IMR-90 (cell line): ENCODE results near the gene RFTN1. TPM values are rescaled to one million over a fixed set of nuclear protein-coding genes. Genes with fewer than 3 reads are reported as not detected.

ENCODE experiments used
- ATAC-seq: fragments of 200-7000 bp; cut with Tn5 transposase; 2 replicates; pipeline ENCODE4 v1.9.1; 2020; ENCODE audit warnings: low read depth, mild to moderate bottlenecking, moderate library complexity
- BruUV-seq: library from RNA; stranded (reverse); fragments of 400-500 nt; replicated peaks from 2 replicates; lab custom pipeline; 2021; lab: Mats Ljungman, UMichigan
- CTCF ChIA-PET: fragments of 300-600 bp; formaldehyde crosslinking; extraction: SDS; loops from one replicate; lab custom pipeline; 2021; ENCODE audit warnings: antibody characterized with exemption; lab: Yijun Ruan, JAX
- POLR2A ChIA-PET: fragments of 300-600 bp; sonication (Branson Sonifier 250); formaldehyde crosslinking; loops from one replicate; lab custom pipeline; 2022; ENCODE audit warnings: antibody characterized with exemption; ENCODE audit not compliant: unreplicated experiment; lab: Charles Lee
- DNase-seq: peaks from one replicate; pipeline ENCODE4 v3.0.0; 2013
- H2AFZ ChIP-seq: replicated peaks from 2 replicates; pipeline ENCODE3; 2013; ENCODE audit warnings: low read length, mild to moderate bottlenecking; ENCODE audit not compliant: poor library complexity
- H2AK5ac ChIP-seq: 2 replicates; pipeline ENCODE4 v1.6.1; 2013; ENCODE audit warnings: low read depth, low read length, inconsistent platforms
- H2AK9ac ChIP-seq: replicated peaks from 2 replicates; pipeline ENCODE3; 2013; ENCODE audit warnings: mild to moderate bottlenecking, low read depth, low read length, moderate library complexity; ENCODE audit not compliant: poor library complexity
- H2BK120ac ChIP-seq: 2 replicates; pipeline ENCODE4 v1.6.1; 2013; ENCODE audit warnings: low read depth, low read length, inconsistent platforms
- H2BK15ac ChIP-seq: 3 replicates; pipeline ENCODE4 v1.6.1; 2013; ENCODE audit warnings: low read depth, low read length, inconsistent platforms
- H2BK20ac ChIP-seq: 2 replicates; pipeline ENCODE4 v1.6.1; 2013; ENCODE audit warnings: low read depth, mild to moderate bottlenecking, inconsistent platforms, low read length, moderate library complexity
- H2BK5ac ChIP-seq: 2 replicates; pipeline ENCODE4 v1.6.1; 2013; ENCODE audit warnings: mild to moderate bottlenecking, low read depth, low read length, inconsistent platforms; ENCODE audit not compliant: poor library complexity, severe bottlenecking
- H3K14ac ChIP-seq: replicated peaks from 2 replicates; pipeline ENCODE4 v1.6.1; 2013; ENCODE audit warnings: low read depth, low read length, inconsistent platforms
- H3K18ac ChIP-seq: 2 replicates; pipeline ENCODE4 v1.6.1; 2013; ENCODE audit warnings: low read depth, low read length, control low read depth
- H3K23ac ChIP-seq: 2 replicates; pipeline ENCODE4 v1.6.1; 2013; ENCODE audit warnings: low read depth, low read length, inconsistent platforms
- H3K27ac ChIP-seq: 2 replicates; pipeline ENCODE4 v1.5.1; 2013; ENCODE audit warnings: mild to moderate bottlenecking, control low read depth, low read length; ENCODE audit not compliant: insufficient read depth
- H3K27me3 ChIP-seq: 2 replicates; pipeline ENCODE4 v1.6.1; 2013; ENCODE audit warnings: low read length; ENCODE audit not compliant: control insufficient read depth, insufficient read depth
- H3K36me3 ChIP-seq: 2 replicates; pipeline ENCODE4 v1.6.1; 2013; ENCODE audit warnings: low read length, mixed read lengths; ENCODE audit not compliant: control insufficient read depth, insufficient read depth
- H3K4ac ChIP-seq: 2 replicates; pipeline ENCODE4 v1.6.1; 2013; ENCODE audit warnings: low read depth, low read length, inconsistent platforms
- H3K4me1 ChIP-seq: 2 replicates; pipeline ENCODE4 v1.6.1; 2013; ENCODE audit warnings: low read length, mixed read lengths; ENCODE audit not compliant: control insufficient read depth, insufficient read depth
- H3K4me2 ChIP-seq: 2 replicates; pipeline ENCODE4 v1.6.1; 2013; ENCODE audit warnings: low read depth, mild to moderate bottlenecking, control low read depth, low read length, moderate library complexity
- H3K4me3 ChIP-seq: 2 replicates; pipeline ENCODE4 v1.5.1; 2013; ENCODE audit warnings: low read depth, mild to moderate bottlenecking, control low read depth, low read length, moderate library complexity; ENCODE audit not compliant: insufficient read depth
- H3K56ac ChIP-seq: 2 replicates; pipeline ENCODE4 v1.6.1; 2013; ENCODE audit warnings: low read length, inconsistent platforms; ENCODE audit not compliant: insufficient read depth; ENCODE audit errors: extremely low read depth
- H3K79me1 ChIP-seq, 2 experiments: 2 replicates each; pipeline ENCODE4 v1.6.1; 2013; ENCODE audit warnings: low read length in 2 of 2, inconsistent platforms in 1 of 2, low read depth in 1 of 2
- H3K9ac ChIP-seq: 2 replicates; pipeline ENCODE4 v1.6.1; 2013; ENCODE audit warnings: low read depth, low read length, control low read depth
- H3K9me1 ChIP-seq: 2 replicates; pipeline ENCODE4 v1.6.1; 2013; ENCODE audit warnings: low read length, inconsistent platforms; ENCODE audit not compliant: insufficient read depth
- H3K9me3 ChIP-seq: 2 replicates; pipeline ENCODE4 v1.6.1; 2013; ENCODE audit warnings: low read length; ENCODE audit not compliant: control insufficient read depth, insufficient read depth
- H4K20me1 ChIP-seq: 2 replicates; pipeline ENCODE4 v1.6.1; 2013; ENCODE audit warnings: low read length, inconsistent platforms; ENCODE audit not compliant: insufficient read depth
- H4K5ac ChIP-seq: 2 replicates; pipeline ENCODE4 v1.6.1; 2013; ENCODE audit warnings: mild to moderate bottlenecking, low read depth, low read length, control low read depth
- H4K8ac ChIP-seq, 2 experiments: 2 replicates each; pipeline ENCODE4 v1.6.1; 2013; ENCODE audit warnings: low read depth in 2 of 2, low read length in 2 of 2, control low read depth in 1 of 2, inconsistent platforms in 1 of 2
- H4K91ac ChIP-seq: 2 replicates; pipeline ENCODE4 v1.6.1; 2013; ENCODE audit warnings: low read depth, low read length, inconsistent platforms; ENCODE audit not compliant: insufficient read depth
- CHD1 ChIP-seq: IDR thresholded peaks from 2 replicates; pipeline ENCODE4 v1.6.1; 2012; ENCODE audit warnings: low read depth, low read length, improper control_type of control experiment
- MXI1 ChIP-seq: IDR thresholded peaks from 2 replicates; pipeline ENCODE4 v1.6.1; 2012; ENCODE audit warnings: low read depth, mild to moderate bottlenecking, low read length, moderate library complexity, borderline replicate concordance
- USF2 ChIP-seq: fragments of 150-350 bp; IDR thresholded peaks from 2 replicates; pipeline ENCODE4 v1.6.1; 2017; ENCODE audit warnings: mild to moderate bottlenecking, antibody characterized with exemption, low read length, low read depth
- WGBS, 2 experiments: methylation state at CpG; one replicate each; pipeline versions ENCODE4 v1.1.5 to v1.1.7; 2013; ENCODE audit warnings: missing lambda C conversion rate in 2 of 2; ENCODE audit not compliant: insufficient read length in 1 of 2; ENCODE audit errors: extremely low coverage in 2 of 2; 5-methylcytosine and 5-hydroxymethylcytosine counted together
- dilution Hi-C: fragments of 300-500 bp; cut with HindIII; formaldehyde crosslinking; loops from one replicate; pipeline ENCODE4 v1.14.3; 2018; ENCODE audit warnings: low sequenced_read_pairs; ENCODE audit not compliant: unreplicated experiment
- in situ Hi-C: fragments of 300-500 bp; cut with MboI; formaldehyde crosslinking; loops from 3 replicates; pipeline ENCODE4 v1.14.3; 2019; ENCODE audit warnings: low sequenced_read_pairs, inconsistent platforms, mixed read lengths
- intact Hi-C: fragments of 100-400 bp; cut with micrococcal nuclease; formaldehyde crosslinking; loops from 2 replicates; pipeline ENCODE4 v1.10.0; 2022
- polyA plus RNA-seq, 3 experiments: library from polyadenylated mRNA; depleted of rRNA; stranded (reverse); fragments of >200 nt; gene quantifications; 2 replicates each; pipeline ENCODE4 v1.2.3, GENCODE V29; 2012; ENCODE audit warnings: low replicate concordance in 1 of 3
- total RNA-seq: library from RNA; depleted of rRNA; stranded (reverse); fragments of >200 nt; gene quantifications from 2 replicates; pipeline ENCODE4 v1.2.3, GENCODE V29; 2012

RFTN1 gene
- total and polyA plus RNA-seq, 2 of the 4 experiments (the other 2 are of a cell fraction) = 45.0 to 52.0 TPM

GRCh38 chr3:16286751-16287543, 226.6 kb downstream of the RFTN1 start (continued):
- TF ChIP-seq MXI1 = no peak

DNA sequence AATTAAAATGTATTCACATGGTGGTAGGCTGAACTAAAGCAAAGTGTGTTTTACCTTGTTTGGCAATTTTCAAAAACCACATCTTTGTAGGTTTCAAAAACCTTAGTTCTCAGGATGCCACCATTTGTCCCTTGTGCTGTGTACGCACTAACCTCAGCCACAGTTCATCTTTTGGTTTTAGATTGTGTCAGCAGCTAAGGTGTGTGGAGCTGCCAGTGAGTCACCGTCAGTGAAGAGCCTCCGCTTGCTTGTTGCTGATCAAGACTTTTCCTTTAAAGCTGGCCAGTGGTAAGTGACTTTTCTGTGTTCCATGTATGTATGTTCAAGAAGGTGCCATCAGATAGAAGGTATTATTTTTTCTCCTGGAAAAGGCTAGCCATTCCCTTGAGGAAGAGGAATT, 227.3 kb downstream of the RFTN1 start:
- no peak overlapping the region for H3K4ac ChIP-seq
- ChIA-PET CTCF (no interaction called here), POLR2A (no interaction called here)
- in situ Hi-C loops (loop anchor here (5.0 to 25.0 kb wide), 4 partner anchors 266 to 951 kb away; partner anchors contain the start of gene PLCL2), intact Hi-C loops (no loop called here), dilution Hi-C loops (loop anchor here (25.0 kb wide), 1 partner anchor 251 kb away; no protein-coding TSS in a partner anchor)
- no peak overlapping the region for H3K27ac ChIP-seq
- no peak overlapping the region for H3K14ac ChIP-seq
- H3K23ac ChIP-seq = no peak overlapping the region
- H3K56ac ChIP-seq = no peak overlapping the region
- no peak overlapping the region for H2AFZ ChIP-seq
- WGBS, 2 experiments = no CpG with 5 or more reads among the region's 3 CpGs
- no peak overlapping the region for H2BK20ac ChIP-seq
- no peak overlapping the region for H4K8ac ChIP-seq
- H3K79me1 ChIP-seq = no peaks in the 10 kb centered on the region; a peak in 1 of 4 replicates
- H3K27me3 ChIP-seq = no peaks in the 10 kb centered on the region
- no peak overlapping the region for H2AK5ac ChIP-seq
- H4K91ac ChIP-seq = no peak overlapping the region
- no peak overlapping the region for H4K5ac ChIP-seq
- H3K4me2 ChIP-seq = no peak overlapping the region
- no peak overlapping the region for H2BK15ac ChIP-seq
- no peak for DNase-seq
- no peaks in the 10 kb centered on the region for H3K9me3 ChIP-seq
- H2BK120ac ChIP-seq = no peak overlapping the region
- H2AK9ac ChIP-seq = no peak overlapping the region
- H3K9ac ChIP-seq = no peak overlapping the region
- no peaks in the 10 kb centered on the region for H3K9me1 ChIP-seq
- H3K36me3 ChIP-seq = no peaks in the 10 kb centered on the region; the same call in 1 of the 2 replicates
- BruUV-seq = no TSS peak
- 0 out of 2 replicates have a peak, but pooled peaks cover 2% of the 10 kb centered on the region for H3K4me1 ChIP-seq
- ATAC-seq = no peak
- no peak overlapping the region for H3K4me3 ChIP-seq
- no peaks in the 10 kb centered on the region for H4K20me1 ChIP-seq
- H3K18ac ChIP-seq = no peak overlapping the region
- no peak overlapping the region for H2BK5ac ChIP-seq
- no peak for TF ChIP-seq CHD1
- no peak for TF ChIP-seq USF2
